HG03060 (cell line): ENCODE data around the gene ZNF335.
"Not testable (repeated sequence)": the region's sequence is repeated elsewhere in the genome, so short reads cannot be mapped to it uniquely, and the experiment has no call there.

ENCODE experiments used
- ATAC-seq: cut with Tn5 transposase; IDR thresholded peaks from one replicate; pipeline ENCODE4 v1.9.1; 2021; ENCODE audit warnings: low read depth, moderate number of reproducible peaks; ENCODE audit not compliant: unreplicated experiment

Gene ZNF335

DNA sequence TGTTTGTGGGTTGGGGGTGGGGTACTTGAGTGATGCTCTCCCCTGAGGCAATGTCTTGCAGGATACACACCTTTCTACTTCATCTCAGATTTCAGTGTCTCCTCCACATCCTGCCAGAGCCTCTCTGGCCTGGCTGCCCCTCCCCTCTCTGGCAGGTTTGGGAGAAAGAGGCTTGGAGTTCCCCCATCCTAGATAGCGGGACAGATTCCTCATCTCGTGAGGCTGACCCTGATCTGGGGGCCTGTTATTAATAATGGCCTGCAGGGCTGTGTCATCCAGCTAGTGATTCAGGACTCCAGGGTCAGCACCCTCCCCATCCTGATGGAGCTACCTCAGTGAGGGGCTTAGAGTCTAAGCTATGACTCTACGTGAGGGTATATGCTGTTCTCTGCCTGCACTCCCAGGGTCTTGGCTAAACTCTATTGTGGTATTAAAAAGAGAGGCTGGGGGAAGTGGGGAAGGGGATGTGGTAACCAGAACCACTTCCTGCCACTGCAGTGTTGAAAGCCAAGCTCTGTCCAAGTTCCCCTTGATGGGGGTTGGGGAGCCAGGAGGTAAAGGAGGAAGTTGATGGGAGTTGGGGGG, 33.0 kb upstream of the ZNF335 start:
- no peak for ATAC-seq

DNA sequence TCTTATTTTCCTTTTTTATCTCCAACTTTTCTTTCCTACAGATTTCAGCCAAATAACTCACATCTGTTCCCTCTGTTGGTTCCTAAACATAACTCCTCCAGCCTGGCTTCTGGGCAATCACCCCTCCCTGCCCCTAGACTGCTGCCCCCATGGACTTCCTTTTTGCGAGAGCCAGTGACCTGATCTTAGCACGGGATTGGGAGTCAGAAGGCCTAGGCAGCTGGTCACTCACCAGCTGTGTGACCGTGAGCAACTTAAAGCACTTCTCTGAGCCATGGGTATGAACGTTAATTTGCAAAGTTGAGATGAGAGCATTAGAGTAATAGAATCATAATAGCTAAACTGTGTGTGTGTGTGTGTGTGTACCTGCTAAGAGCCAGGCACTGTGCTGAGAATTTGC, 32.2 kb upstream of the ZNF335 start:
- ATAC-seq, result no peak

DNA sequence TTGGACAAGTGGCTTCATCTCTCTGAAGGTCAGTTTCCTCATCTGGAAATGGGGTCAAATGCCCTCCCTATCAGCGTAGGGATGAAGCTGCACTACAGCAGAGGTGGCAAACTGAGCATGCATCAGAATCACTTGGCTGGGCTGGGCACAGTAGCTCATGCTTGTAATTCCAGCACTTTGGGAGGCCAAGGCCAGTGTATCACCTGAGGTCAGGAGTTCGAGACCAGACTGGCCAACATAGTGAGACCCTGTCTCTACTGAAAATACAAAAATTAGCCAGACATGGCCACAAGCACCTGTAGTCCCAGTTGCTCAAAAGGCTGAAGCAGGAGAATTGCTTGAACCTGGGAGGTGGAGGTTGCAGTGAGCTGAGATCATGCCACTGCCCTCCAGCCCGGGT, 30.0 kb upstream of the ZNF335 start:
- no peak for ATAC-seq

DNA sequence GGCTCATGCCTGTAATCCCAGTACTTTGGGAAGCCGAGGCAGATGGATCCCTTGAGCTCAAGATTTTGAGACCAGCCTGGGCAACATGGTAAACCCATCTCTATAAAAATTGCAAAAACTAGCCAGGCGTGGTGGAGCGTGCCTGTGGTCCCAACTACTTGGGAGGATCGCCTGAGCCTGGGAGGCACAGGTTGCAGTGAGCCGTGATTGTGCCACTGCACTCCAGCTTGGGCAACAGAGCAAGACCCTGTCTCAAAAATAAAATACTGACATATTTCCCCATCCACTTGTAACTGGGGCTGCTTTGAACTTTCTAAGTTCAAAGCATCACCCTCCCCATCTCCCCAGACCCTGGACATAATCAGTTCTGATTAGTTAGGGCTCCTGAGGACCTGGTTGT, 29.5 kb upstream of the ZNF335 start:
- ATAC-seq, result no peak

DNA sequence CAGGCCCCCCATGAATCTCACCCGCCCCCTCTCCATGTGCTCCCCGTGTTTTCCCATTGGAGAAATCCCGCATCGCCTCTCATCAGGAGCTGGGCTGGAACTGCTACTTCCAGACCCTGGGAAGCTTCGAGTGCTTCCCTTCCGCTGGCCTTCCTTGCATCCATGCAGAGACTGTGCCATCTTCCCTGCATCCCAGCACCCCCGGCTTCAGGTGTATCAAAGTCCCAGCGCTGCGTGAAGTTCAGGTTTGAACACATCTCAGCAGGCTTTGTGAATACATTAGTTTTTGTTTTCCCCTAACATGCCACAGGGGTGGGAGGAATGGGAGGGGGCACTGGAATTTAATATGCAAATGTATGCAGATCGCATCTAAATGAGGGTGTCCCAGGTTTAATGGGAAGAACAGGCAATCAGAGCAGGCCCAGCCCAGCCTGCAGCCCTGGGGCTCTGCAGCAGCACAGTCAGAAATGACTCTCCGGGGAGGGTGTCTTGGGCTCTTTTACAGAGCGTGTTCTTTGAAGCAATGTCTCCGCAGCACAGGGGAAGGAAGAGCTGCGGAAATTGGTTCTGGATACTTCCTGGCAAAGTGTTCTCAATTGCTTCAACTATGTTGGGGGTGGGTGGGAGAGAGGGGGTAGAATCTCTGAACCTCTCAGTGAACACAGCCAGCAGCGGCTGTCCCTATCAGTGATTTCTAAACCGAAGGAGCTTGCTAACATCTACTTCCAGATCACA, 28.4 kb upstream of the ZNF335 start:
- no peak for ATAC-seq

DNA sequence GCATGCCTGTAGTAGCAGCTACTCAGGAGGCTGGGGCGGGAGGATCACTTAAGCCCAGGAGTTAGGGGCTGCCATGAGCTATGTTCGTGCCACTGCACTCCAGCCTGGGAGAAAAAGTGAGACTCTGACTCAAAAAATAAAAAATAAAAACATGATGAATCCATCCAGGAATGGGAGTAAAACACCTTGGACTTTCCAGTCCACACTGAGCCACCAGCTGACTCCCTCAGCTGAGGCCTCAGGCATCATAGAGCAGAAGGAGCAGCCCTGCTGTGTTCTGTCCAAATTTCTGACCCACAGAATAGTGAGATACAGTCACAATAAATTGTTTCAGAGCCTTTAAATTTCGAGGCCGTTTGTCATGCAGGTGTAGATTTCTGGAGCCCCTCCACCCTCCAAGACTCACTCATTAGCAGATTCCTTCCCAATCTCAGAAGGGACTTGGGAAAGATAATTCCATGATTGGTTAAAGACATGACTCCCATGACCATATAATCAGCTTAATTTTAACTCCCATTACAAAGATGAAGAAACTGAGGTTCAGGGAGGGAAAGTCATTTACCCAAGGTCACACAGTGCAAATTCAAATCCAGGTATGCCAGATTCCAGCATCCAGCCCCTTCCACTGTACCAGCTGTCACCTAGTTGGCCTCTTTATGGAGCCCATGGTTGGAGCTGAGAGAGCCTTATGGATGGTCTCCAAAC, 27.7 kb upstream of the ZNF335 start:
- no peak for ATAC-seq

DNA sequence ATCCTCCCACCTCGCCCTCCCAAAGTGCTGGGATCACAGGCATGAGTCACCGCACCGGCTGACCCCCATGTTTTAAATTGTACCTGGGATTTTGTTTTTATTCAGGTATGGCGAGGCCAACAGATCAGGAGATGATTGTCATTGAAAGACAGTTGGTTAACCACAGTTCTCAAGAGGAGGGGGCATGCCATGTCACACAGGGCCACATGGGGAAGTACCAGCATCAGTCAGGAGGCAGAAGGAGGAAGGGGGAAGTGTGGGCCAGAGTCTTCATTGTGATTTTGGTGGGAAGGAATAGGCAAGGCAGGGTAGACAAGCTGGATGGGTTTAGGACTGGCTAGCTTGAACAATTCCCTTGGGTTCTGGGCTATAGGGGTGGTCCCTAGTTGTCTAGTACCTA, 26.8 kb upstream of the ZNF335 start:
- ATAC-seq, result no peak

DNA sequence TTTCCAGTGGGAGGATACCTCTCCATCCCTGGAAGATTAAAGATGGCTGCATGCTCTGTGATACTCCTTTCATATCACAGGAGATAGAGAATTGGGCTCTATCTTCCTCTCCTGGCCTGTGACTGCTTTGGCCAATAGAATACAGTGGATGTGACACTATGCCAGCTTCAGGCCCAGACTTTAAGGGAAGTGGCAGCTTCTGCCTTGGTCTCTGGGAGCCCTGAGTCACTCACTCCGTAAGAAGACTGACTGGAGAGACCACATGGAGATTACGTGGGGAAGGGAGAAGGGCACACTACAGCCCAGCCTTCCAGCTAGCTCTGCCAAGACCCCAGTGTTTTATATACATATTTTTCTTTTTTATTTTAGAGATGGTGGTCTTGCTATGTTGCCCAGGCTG, 26.3 kb upstream of the ZNF335 start:
- no peak for ATAC-seq

DNA sequence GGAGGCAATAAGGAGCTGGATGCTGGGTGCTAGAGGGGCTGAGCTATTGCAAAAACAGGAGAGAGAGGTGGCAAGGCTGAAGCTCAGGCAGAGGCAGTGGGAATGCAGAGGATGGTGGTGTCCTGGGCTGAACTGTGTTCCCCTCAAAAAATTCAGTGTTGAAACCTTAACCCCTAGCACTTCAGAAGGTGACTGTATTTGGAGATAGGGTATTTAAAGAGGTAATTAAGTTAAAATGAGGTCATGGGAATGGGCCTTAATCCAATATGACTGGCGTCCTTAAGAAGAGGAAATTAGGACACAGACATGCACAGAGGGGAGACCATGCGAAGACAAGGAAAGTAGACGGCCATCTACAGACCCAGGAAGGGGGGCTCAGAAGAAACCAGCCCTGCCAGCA, 25.2 kb upstream of the ZNF335 start:
- no peak for ATAC-seq

DNA sequence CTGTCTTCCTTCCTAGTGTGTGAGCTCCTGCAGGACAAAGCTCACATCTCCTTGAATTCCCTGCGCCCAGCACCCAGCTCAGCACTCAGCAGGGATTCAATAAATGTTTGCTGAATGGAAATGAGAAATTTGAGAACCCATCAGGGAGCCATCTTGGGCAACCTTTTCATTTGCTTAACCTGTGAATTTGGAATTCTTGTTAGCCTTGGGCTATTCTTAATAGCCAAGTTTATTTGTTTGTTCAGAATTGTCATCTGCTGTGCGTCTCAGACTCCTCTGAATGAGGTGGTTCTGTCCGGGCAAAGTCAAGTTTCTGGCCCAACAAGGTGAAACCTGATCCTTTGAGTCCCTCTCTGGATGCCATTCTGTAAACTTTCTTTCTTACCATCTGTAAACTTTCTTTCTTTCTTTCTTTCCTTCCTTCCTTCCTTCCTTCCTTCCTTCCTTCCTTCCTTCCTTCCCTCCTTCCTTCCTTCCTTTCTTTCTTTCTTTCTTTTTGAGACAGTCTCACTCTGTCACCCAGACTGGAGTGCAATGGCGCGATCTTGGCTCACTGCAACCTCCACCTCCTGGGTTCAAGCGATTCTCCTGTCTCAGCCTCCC, 23.6 kb upstream of the ZNF335 start:
- not testable (repeated sequence) for ATAC-seq

DNA sequence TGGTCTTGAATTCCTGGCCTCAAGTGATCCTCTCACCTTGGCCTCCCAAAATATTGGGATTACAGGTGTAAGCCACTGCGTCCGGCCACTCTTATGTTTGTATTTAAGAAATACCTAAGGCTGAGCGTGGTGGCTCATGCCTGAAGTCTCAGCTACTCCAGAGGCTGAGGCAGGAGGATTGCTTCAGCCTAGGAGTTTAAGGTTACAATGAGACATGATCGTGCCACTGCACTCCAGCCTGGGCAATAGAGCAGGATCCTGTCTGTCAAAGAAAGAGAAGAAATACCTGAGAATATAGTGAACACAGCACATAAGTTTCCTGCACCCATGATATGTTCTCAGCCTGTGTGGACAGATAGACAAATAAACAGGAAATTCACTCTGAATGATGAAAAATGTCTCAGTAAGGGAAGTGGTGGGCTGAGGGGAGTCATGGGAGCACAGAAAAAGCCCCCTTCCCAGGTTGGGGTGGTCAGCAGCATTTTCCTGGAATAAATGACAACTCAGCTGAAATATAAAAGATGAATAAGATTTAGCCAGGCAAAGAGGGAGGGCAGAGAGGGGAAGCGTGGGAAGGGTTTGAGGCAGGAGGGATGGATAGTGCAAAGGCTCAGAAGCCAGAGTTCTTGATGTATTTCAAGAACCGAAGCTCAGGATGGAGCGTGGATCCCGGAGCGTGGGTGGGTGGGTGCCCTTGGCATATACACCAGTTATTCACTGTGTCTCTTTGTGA, 22.9 kb upstream of the ZNF335 start:
- ATAC-seq, result no peak

DNA sequence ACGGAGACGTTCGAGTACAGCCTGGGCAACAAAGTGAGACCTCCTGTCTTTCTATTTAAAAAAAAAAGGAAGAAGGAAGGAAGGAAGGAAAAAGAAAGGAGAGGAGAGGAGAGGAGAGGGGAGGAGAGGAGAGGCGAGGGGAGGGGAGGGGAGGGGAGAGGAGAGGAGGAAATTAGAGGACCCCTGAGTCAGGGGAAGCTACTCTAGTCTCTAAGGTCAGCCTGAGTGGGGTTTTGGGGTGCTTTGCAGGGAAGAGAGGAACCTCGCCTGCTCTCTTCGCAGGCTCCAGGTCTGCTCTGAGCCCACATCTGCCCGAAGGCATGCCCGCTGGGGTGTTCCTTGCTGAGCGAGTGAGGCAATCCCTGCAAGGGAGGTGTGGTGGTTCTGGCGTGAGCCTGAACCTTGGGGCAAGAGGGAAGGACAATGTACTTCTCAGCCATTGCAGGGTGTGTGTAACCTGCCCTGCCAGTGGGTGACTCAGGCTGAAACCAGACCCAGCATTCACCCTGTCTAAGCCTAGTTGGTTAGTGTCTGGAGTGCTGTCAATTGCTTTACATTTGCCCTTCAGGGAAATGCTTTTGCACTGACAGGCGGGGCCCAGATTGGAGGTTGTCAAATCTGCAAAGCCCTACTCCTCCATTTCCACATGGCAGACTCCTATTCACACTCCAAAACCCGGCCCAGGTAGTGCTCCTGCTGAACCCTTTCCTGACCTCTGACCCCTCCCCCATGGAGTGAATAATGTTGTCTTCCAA, 21.4 kb upstream of the ZNF335 start:
- ATAC-seq, result no peak

DNA sequence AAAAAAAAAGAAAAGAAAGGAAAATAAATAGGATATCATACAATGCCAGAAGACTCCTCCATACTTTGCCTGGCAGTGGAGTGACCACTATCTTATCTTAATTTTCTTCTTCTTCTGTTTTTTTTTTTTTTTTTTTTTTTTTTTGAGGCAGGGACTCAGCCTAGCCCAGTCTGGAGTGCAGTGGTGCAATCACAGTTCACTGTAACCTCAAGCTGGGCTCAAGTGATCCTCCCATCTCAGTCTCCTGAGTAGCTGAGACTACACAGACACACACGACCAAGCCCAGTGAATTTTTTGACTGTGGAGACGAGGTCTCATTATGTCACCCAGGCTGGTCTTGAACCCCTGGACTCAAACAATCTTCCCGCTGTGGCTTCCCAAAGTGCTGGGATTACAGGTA, 19.6 kb upstream of the ZNF335 start:
- ATAC-seq, result no peak

DNA sequence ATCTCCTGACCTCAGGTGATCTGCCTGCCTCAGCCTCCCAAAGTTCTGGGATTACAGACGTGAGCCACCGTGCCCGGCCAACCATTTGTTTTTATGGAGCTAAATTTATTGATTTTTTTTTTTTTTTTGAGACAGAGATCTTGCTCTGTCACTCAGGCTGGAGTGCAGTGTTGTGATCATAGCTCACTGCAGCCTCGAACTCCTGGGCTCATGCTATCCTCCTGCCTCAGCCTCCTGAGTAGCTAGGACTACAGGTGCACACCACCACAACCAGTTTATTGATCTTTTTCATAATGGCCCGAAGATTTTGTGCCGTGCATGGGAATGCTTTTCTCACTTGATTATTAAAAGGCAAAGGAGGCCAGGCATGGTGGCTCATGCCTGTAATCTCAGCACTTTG, 16.8 kb upstream of the ZNF335 start:
- ATAC-seq, result not testable (repeated sequence)

DNA sequence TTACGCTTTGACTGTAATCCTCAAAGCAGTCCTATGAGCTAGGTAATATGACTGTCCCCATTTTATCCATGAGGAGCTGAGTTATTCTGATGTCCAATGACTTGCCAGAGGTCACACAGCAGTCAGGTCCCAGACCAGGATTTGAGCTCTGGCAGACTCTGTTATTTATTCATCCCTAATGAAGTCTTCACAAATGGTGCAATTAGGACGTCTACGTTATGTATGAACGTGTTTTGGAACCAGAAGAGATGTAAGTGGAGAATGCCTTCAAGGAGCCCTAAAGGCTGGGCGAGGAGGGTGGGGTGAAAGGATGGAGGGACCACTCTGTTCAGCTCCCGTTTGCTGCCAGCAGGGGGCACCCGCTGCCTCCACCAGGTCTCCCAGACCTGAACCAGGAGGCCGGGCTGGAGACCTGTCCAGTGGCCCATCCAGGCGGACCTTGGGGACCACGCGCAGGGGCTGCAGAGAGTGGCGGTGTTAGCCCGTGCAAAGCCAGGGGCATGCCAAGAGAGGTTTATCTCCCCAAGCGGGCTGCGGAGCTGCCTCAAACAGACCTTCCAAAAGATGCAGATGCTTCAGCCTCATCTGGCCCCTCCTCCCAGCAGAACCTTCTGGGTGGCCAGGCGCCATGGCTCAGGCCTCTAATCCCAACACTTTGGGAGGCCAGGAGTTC, 15.2 kb upstream of the ZNF335 start:
- ATAC-seq, result no peak

DNA sequence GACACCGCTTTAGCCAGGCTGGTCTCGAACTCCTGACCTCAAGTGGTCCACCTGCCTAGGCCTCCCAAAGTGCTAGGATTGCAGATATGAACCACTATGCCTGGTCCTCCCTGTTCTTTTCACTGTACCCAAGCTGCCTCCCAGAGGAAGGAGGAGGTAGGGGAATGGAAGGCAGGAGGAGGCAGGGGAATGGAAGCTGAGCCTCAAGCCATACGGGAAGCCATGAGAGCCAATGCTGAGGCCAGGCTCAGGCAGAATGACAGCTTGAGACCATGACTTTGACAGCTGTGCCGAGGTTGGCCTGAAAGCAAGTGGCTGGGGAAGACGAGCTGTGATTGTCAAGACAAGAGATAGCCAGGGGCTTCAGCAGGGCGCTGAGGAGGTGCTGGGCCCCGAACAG, 13.6 kb upstream of the ZNF335 start:
- ATAC-seq, result no peak

DNA sequence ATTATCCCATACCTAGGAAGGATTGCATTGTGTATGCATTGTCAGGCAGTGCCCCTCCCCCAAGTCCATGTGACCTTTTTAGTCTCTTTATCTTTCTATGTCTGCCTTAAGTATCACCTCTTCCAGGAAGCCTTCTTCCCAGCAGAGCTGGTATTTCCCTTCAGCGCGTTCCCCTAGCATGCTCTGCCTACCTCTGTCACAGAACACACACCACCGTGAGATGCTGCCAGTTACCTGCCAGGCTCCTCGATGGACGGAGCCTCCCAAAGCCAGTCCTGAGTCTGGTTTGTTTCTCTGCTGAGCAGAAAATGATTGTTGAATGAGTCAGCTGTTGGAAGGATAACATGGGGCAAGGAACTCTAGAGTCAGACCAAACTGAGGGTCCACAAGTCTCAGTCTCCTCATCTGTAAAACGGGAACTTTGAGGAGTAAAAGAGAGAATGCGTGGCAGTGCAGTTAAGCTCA, 11.3 kb upstream of the ZNF335 start:
- ATAC-seq, result no peak

DNA sequence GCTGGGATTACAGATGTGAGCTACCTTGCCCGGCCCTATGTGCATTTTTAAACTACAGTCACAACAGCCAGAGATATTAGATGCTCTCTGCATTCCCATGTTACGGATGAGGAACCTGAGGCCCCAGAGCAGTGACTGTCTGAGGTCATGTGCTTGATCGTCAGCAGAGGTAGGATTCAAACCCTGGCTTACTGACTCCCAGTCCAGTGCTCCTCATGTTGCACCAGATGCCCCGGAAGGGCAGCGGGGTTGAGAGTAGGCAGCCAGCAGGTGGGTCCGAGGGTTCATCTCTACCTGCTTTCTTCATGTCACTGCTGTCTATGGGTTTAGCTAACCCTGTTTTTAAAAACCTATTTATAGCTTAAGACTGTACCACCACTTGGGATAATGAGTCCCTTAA, 9.3 kb upstream of the ZNF335 start:
- no peak for ATAC-seq

DNA sequence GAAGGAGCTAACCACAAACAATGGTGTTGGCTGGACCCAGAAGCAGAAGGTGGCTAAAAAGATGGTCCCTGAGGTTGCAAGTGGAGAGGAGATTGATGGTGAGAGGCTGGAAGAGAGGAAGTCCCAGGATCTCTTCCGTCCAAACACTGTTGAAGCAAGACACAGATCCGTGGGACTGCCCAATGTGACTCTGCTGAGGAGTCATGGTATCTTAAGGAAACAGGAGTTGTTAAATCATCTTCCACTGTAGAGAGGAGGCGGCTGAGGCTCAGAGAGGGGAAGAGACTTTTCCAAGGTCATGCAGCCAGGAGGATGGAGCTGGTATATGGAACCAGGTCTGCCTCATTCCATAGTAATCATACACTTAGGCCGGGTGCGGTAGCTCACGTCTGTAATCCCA, 4.1 kb upstream of the ZNF335 start:
- no peak for ATAC-seq

DNA sequence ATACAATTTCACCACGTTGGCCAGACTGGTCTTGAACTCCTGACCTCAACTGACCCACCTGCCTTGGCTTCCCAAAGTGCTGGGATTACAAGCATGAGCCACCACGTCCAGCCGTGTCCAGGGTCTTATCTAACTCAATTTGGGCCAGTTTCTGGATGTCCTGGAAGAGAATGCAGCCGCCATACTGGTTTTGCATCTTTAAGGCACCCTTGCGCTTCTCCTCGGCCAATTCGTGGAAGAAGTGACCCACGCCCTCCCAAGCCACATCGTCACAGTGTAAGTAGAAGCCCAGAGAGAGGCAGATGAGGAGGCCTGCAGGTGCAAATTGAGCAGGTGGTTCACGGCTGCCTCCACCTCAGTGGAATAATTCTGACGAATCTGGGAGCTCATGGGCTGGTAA, 3.7 kb upstream of the ZNF335 start:
- ATAC-seq, result no peak
